Posterior cingulate gyrus (tissue), 11 donors: ENCODE results near the gene WDR77.
A peak's percentile ranks its signal among the peaks of the same experiment; 100 is the strongest.

Experiments used
- DNase-seq, 10 donors: peaks; one replicate each; pipeline versions ENCODE4 v3.0.0 to v3.0.0-alpha.2; 2020 to 2021; ENCODE audit warnings: mixed read lengths in 3 of 10
- intact Hi-C: fragments of 100-400 bp; cut with DNase I; formaldehyde crosslinking; loops from one replicate; pipeline ENCODE4 v1.15.1; 2023

WDR77 gene

GRCh38 chr1:111471012-111471411, 22.0 kb upstream of the WDR77 start:
- peak in 2 of 10 donors; percentile 23 to 82 for DNase-seq
- intact Hi-C loops: no loop called here

GRCh38 chr1:111470596-111470995, 21.5 kb upstream of the WDR77 start:
- intact Hi-C loops: no loop called here
- DNase-seq: no peak

- intact Hi-C loops: no loop called here
- no peak for DNase-seq
Observed at GRCh38 chr1:111469539-111469938, 20.5 kb upstream of the WDR77 start.

GRCh38 chr1:111468717-111469100, 19.7 kb upstream of the WDR77 start:
- intact Hi-C loops: no loop called here
- no peak for DNase-seq

- DNase-seq: no peak
- intact Hi-C loops: no loop called here
Observed at GRCh38 chr1:111467865-111468716, 19.0 kb upstream of the WDR77 start.

GRCh38 chr1:111466480-111466879, 17.4 kb upstream of the WDR77 start:
- intact Hi-C loops: no loop called here

GRCh38 chr1:111465754-111466153, 16.7 kb upstream of the WDR77 start:
- intact Hi-C loops: no loop called here
- no peak for DNase-seq

More at GRCh38 chr1:111466480-111466879, 17.4 kb upstream of the WDR77 start:
- DNase-seq: no peak

GRCh38 chr1:111463029-111463683, 14.1 kb upstream of the WDR77 start:
- no peak for DNase-seq
- intact Hi-C loops: no loop called here

- intact Hi-C loops: no loop called here
- DNase-seq: no peak
Observed at GRCh38 chr1:111462370-111463028, 13.4 kb upstream of the WDR77 start.

GRCh38 chr1:111461765-111462164, 12.7 kb upstream of the WDR77 start:
- intact Hi-C loops: no loop called here
- no peak for DNase-seq

- DNase-seq: no peak
- intact Hi-C loops: no loop called here
Observed at GRCh38 chr1:111455642-111456031, 6.6 kb upstream of the WDR77 start.

GRCh38 chr1:111454859-111455641, 6.0 kb upstream of the WDR77 start:
- intact Hi-C loops: no loop called here
- DNase-seq: no peak

- no peak for DNase-seq
- intact Hi-C loops: no loop called here
Observed at GRCh38 chr1:111453706-111454105, 4.7 kb upstream of the WDR77 start.

GRCh38 chr1:111452581-111452980, 3.5 kb upstream of the WDR77 start:
- DNase-seq: no peak
- intact Hi-C loops: no loop called here

GRCh38 chr1:111450185-111450584, 1.1 kb upstream of the WDR77 start:
- intact Hi-C loops: no loop called here
- no peak for DNase-seq

- intact Hi-C loops: loop anchor here (2.0 kb wide), 1 partner anchor 311 kb away; no protein-coding TSS in a partner anchor
- no peak for DNase-seq
Observed at GRCh38 chr1:111449703-111450017, 604 bp upstream of the WDR77 start.

- intact Hi-C loops: loop anchor here (2.0 kb wide), 1 partner anchor 310 kb away; no protein-coding TSS in a partner anchor
- peak in 1 of 10 donors; percentile 83 for DNase-seq
Observed at GRCh38 chr1:111448482-111448917, 556 bp downstream of the WDR77 start.

- no peak for DNase-seq
- intact Hi-C loops: no loop called here
Observed at GRCh38 chr1:111446967-111447892, 1.8 kb downstream of the WDR77 start.

GRCh38 chr1:111446546-111446945, 2.5 kb downstream of the WDR77 start:
- DNase-seq: no peak
- intact Hi-C loops: no loop called here

- DNase-seq: no peak
- intact Hi-C loops: no loop called here
Observed at GRCh38 chr1:111444031-111444430, 5.0 kb downstream of the WDR77 start.
